HG02884 (cell line): ENCODE data around the gene KAT6B.
"Not testable (repeated sequence)": the region's sequence is repeated elsewhere in the genome, so short reads cannot be mapped to it uniquely, and the experiment has no call there.

Experiments used
- ATAC-seq: cut with Tn5 transposase; IDR thresholded peaks from one replicate; pipeline ENCODE4 v1.9.1; 2021; ENCODE audit warnings: mild to moderate bottlenecking, moderate library complexity; ENCODE audit not compliant: unreplicated experiment

KAT6B gene

GRCh38 chr10:75030371-75030770 is 204.0 kb downstream of the KAT6B start:
- no peak for ATAC-seq

GRCh38 chr10:75032119-75032518 is 205.7 kb downstream of the KAT6B start:
- no peak for ATAC-seq

- no peak for ATAC-seq
Measured at GRCh38 chr10:75032813-75033212, 206.4 kb downstream of the KAT6B start.

- ATAC-seq = no peak
Measured at GRCh38 chr10:75033399-75034130, 207.2 kb downstream of the KAT6B start.

- ATAC-seq = no peak
Measured at GRCh38 chr10:75034131-75034512, 207.7 kb downstream of the KAT6B start.

GRCh38 chr10:75034714-75035258 is 208.4 kb downstream of the KAT6B start:
- no peak for ATAC-seq

- ATAC-seq = no peak
Measured at GRCh38 chr10:75035975-75036708, 209.7 kb downstream of the KAT6B start.

- ATAC-seq = no peak
Measured at GRCh38 chr10:75037171-75038153, 211.1 kb downstream of the KAT6B start.

GRCh38 chr10:75038335-75038734 is 211.9 kb downstream of the KAT6B start:
- ATAC-seq = no peak

- ATAC-seq = no peak
Measured at GRCh38 chr10:75040576-75040975, 214.2 kb downstream of the KAT6B start.

- no peak for ATAC-seq
Measured at GRCh38 chr10:75042292-75042974, 216.0 kb downstream of the KAT6B start.

GRCh38 chr10:75043256-75044131 is 217.1 kb downstream of the KAT6B start:
- ATAC-seq = no peak

GRCh38 chr10:75048669-75049098 is 222.3 kb downstream of the KAT6B start:
- ATAC-seq = no peak

- ATAC-seq = no peak
Measured at GRCh38 chr10:75049316-75050148, 223.1 kb downstream of the KAT6B start.

- no peak for ATAC-seq
Measured at GRCh38 chr10:75050149-75050919, 223.9 kb downstream of the KAT6B start.

GRCh38 chr10:75051308-75051707 is 224.9 kb downstream of the KAT6B start:
- no peak for ATAC-seq

- not testable (repeated sequence) for ATAC-seq
Measured at GRCh38 chr10:75055896-75056406, 229.6 kb downstream of the KAT6B start.
